Right atrium auricular region (tissue), 2 donors: ENCODE results near the gene TMEM38B. TPM values are rescaled to one million over a fixed set of nuclear protein-coding genes. Genes with fewer than 3 reads are reported as not detected.

Experiments
- DNase-seq: peaks from one replicate; pipeline ENCODE4 v3.0.0-alpha.2; 2019; ENCODE audit warnings: low spot score
- H3K27ac ChIP-seq, 2 donors: fragments of 200-600 bp; sonication (generic); 1 replicate in 1 of 2; 2 replicates in 1 of 2; pipeline ENCODE4 v1.5.1; 2016 to 2019
- H3K27me3 ChIP-seq, 2 donors: fragments of 200-600 bp; sonication (generic); one replicate each; pipeline versions ENCODE4 v1.5.1 to v1.6.0; 2017 to 2019
- H3K36me3 ChIP-seq: fragments of 200-600 bp; sonication (generic); one replicate; pipeline ENCODE4 v1.5.1; 2016
- H3K4me1 ChIP-seq, 2 donors: fragments of 200-600 bp; sonication (generic); one replicate each; pipeline versions ENCODE4 v1.5.1 to v1.6.0; 2017 to 2019
- H3K4me3 ChIP-seq, 2 donors: fragments of 200-600 bp; sonication (generic); 1 replicate in 1 of 2; 2 replicates in 1 of 2; pipeline ENCODE4 v1.5.1; 2017 to 2019; ENCODE audit warnings: mild to moderate bottlenecking in 1 of 2, moderate library complexity in 1 of 2
- H3K9me3 ChIP-seq, 2 donors: fragments of 200-600 bp; sonication (generic); one replicate each; pipeline ENCODE4 v1.5.1; 2019
- total RNA-seq, 2 donors: library from RNA; depleted of rRNA; stranded (reverse); fragments of >200 nt; gene quantifications; one replicate each; pipeline ENCODE4 v1.1.0, GENCODE V29; 2016
- TF ChIP-seq, protein P1 (sequence below), 2 donors: fragments of 200-600 bp; sonication (generic); IDR thresholded peaks; one replicate each; pipeline ENCODE4 v1.5.1; 2019; ENCODE audit warnings: antibody characterized with exemption in 2 of 2

Gene TMEM38B
- total RNA-seq, 2 donors from 2014 or later = 38.1 to 56.7 TPM

DNA sequence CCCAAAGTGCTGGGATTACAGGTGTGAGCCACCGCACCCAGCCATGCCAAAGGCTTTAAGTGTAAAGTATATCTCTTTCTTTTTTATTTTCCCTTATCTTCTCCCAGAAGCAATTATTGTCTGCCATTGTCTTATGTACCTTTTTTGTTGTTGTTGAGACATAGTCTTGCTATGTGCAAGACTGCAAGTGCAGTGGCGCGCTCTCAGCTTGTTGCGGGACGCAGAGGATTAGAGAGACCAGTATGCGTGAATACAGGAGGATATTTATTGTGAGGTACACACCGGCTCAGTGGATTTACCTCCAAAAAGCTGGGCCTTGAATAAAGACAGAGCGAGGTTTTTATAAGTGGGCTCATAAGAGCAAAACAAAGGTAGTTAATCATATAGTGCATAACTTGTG lies 11.8 kb downstream of the TMEM38B start:
- Histone ChIP-seq H3K4me1 (no peaks in the 10 kb centered on the region), H3K27me3 (no peaks in the 10 kb centered on the region), H3K27ac (no peak overlapping the region), H3K36me3 (peaks cover 4% of the 10 kb centered on the region), H3K9me3 (no peaks in the 10 kb centered on the region), H3K4me3 (no peak overlapping the region)
- TF ChIP-seq, protein P1, sequence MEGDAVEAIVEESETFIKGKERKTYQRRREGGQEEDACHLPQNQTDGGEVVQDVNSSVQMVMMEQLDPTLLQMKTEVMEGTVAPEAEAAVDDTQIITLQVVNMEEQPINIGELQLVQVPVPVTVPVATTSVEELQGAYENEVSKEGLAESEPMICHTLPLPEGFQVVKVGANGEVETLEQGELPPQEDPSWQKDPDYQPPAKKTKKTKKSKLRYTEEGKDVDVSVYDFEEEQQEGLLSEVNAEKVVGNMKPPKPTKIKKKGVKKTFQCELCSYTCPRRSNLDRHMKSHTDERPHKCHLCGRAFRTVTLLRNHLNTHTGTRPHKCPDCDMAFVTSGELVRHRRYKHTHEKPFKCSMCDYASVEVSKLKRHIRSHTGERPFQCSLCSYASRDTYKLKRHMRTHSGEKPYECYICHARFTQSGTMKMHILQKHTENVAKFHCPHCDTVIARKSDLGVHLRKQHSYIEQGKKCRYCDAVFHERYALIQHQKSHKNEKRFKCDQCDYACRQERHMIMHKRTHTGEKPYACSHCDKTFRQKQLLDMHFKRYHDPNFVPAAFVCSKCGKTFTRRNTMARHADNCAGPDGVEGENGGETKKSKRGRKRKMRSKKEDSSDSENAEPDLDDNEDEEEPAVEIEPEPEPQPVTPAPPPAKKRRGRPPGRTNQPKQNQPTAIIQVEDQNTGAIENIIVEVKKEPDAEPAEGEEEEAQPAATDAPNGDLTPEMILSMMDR (IDR thresholded peaks at IDR 0.05) = no peak
- DNase-seq = no peak

DNA sequence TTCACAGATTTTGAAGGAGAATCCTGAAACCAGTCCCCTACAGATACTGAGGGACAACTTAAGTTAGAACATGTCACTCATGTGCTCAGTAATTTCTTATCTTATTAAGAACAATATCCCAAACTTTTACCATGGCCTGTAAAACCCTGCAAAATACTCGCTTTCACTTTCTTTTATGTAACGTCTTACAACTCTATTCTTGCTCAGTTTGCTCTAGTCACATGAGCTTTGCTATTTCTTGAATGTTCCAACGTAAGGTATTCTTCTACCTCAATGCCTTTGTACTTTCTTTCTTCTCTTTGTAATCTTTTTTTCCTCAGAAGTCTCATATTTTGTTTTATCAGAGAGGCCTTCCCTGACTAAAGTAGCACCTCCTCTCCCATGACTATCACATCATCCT lies 14.1 kb downstream of the TMEM38B start:
- no peak for DNase-seq
- Histone ChIP-seq H3K4me3 (no peak overlapping the region), H3K36me3 (peaks cover 4% of the 10 kb centered on the region), H3K27ac (no peak overlapping the region), H3K4me1 (peaks cover 0 to 10% of the 10 kb centered on the region in 2 donors), H3K9me3 (no peaks in the 10 kb centered on the region), H3K27me3 (no peaks in the 10 kb centered on the region)
- TF ChIP-seq, protein P1 (IDR thresholded peaks at IDR 0.05) = no peak

DNA sequence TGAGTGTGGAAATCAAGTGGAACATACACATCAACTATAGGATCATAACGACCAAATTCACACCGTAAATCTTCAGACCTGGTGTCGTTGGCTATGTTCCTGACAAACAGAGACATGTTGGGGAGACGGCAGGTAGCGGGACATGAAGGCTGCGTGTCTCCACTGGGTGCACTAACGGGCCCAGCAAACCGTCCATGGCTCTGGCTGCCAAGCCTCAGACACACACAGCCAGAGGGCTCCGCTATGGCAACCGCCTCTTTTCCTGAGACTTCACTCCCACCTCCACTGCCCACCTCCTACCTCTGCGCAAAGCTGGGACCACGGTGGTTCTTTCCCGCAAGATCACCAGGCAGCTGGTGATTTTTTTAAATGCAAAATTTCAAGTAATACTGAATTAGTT lies 16.3 kb downstream of the TMEM38B start:
- DNase-seq = no peak
- H3K9me3 ChIP-seq = no peaks in the 10 kb centered on the region
- no peaks in the 10 kb centered on the region for H3K27me3 ChIP-seq
- peaks cover 4% of the 10 kb centered on the region for H3K36me3 ChIP-seq
- TF ChIP-seq, protein P1 (IDR thresholded peaks at IDR 0.05) = no peak
- H3K4me1 ChIP-seq = peaks cover 0 to 10% of the 10 kb centered on the region in 2 donors
- no peak overlapping the region for H3K27ac ChIP-seq
- no peak overlapping the region for H3K4me3 ChIP-seq

DNA sequence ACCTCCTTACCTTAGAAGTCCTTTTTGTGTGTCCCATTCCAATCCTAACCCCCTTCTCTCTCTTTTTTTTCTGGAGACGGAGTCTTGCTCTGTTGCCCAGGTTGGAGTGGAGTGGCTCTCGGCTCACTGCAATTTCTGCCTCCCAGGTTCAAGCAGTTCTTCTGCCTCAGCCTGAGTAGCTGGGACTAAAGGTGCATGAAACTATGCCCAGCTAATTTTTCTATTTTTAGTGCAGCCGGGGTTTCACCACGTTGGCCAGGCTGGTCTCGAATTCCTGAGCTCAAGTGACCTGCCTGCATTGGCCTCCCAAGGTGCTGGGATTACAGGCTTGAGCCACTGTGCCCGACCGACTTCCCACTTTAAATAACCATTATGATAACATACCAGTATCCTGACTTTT lies 17.5 kb downstream of the TMEM38B start:
- Histone ChIP-seq H3K27me3 (no peaks in the 10 kb centered on the region), H3K4me1 (peaks cover 0 to 10% of the 10 kb centered on the region in 2 donors), H3K9me3 (no peaks in the 10 kb centered on the region), H3K27ac (peak overlapping the region; percentile 16 to 65), H3K4me3 (no peak overlapping the region), H3K36me3 (peaks cover 4% of the 10 kb centered on the region)
- DNase-seq = no peak
- TF ChIP-seq, protein P1 (IDR thresholded peaks at IDR 0.05) = no peak

DNA sequence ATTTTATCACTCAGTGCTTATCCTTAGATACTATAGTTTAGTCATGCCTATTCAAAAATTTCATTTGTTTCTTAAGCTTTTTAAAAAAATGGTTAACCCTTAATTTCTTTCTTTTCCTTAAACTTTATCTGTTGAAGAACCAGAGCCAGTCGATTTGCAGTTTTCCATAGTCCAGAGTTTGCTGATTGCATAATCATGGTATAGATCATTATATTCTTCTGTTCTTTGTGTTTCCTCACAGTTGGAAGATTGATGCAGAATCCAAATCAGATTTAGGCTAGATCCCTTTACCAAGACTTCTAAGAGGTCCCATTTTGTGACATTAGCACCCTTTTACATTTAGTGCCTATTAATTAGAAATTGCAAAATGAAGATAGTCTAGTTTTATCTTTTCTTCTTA lies 18.0 kb downstream of the TMEM38B start:
- peak overlapping the region in 1 of 2 donors; percentile 65 for H3K27ac ChIP-seq
- TF ChIP-seq, protein P1 (IDR thresholded peaks at IDR 0.05) = no peak
- H3K4me1 ChIP-seq = peaks cover 0 to 10% of the 10 kb centered on the region in 2 donors
- peaks cover 4% of the 10 kb centered on the region for H3K36me3 ChIP-seq
- H3K27me3 ChIP-seq = no peaks in the 10 kb centered on the region
- no peaks in the 10 kb centered on the region for H3K9me3 ChIP-seq
- no peak overlapping the region for H3K4me3 ChIP-seq
- no peak for DNase-seq

DNA sequence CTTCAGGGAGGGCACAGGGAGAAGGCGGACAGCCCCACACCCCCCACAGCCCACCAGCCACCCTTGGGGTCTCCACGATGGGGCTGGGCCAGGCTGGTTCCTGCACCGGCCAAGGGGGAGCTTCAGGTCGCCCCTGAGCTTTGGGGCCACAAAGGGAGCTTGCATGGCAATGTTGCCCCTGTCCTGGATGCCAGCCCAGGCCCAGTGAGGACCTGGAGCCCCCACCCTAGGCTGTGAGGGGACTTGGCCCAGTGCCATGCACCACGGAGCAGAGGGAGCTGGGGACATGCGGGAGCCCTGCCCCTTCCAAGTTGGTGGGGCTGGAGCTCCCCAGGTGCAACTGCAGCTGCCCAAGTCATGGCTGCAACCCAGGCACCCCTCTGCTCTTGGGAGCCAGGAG lies 18.4 kb downstream of the TMEM38B start:
- Histone ChIP-seq H3K36me3 (peaks cover 4% of the 10 kb centered on the region), H3K9me3 (no peaks in the 10 kb centered on the region), H3K4me1 (peaks cover 0 to 10% of the 10 kb centered on the region in 2 donors), H3K27me3 (no peaks in the 10 kb centered on the region), H3K4me3 (no peak overlapping the region), H3K27ac (no peak overlapping the region)
- TF ChIP-seq, protein P1 (IDR thresholded peaks at IDR 0.05) = no peak
- no peak for DNase-seq
